ENCODE data around the gene PLEKHM2.

PLEKHM2 gene

GRCh38 chr1:15762546-15762945 is 78.4 kb downstream of the PLEKHM2 start:
- no peak for TF ChIP-seq CTCF (IDR thresholded peaks at IDR 0.05)

GRCh38 chr1:15764269-15764764 is 80.2 kb downstream of the PLEKHM2 start:
- TF ChIP-seq CTCF (IDR thresholded peaks at IDR 0.05) = no peak

- no peak for TF ChIP-seq CTCF (IDR thresholded peaks at IDR 0.05)
Measured at GRCh38 chr1:15764890-15765289, 80.8 kb downstream of the PLEKHM2 start.

GRCh38 chr1:15765495-15766194 is 81.5 kb downstream of the PLEKHM2 start:
- no peak for TF ChIP-seq CTCF (IDR thresholded peaks at IDR 0.05)

- TF ChIP-seq CTCF (IDR thresholded peaks at IDR 0.05) = no peak
Measured at GRCh38 chr1:15767941-15768340, 83.8 kb downstream of the PLEKHM2 start.

GRCh38 chr1:15768388-15768787 is 84.3 kb downstream of the PLEKHM2 start:
- TF ChIP-seq CTCF (IDR thresholded peaks at IDR 0.05) = no peak

- no peak for TF ChIP-seq CTCF (IDR thresholded peaks at IDR 0.05)
Measured at GRCh38 chr1:15770313-15770962, 86.3 kb downstream of the PLEKHM2 start.

Data from LNCAP (cell line).